H1 (cell line): ENCODE measurements around the gene SMIM31. TPM values are rescaled to one million over a fixed set of nuclear protein-coding genes. Genes with fewer than 3 reads are reported as not detected.

Experiments used
- CTCF ChIA-PET: fragments of 300-600 bp; sonication (Branson Sonifier 250); formaldehyde crosslinking; loops from one replicate; lab custom pipeline; 2021; ENCODE audit not compliant: partially characterized antibody; lab: Charles Lee
- POLR2A ChIA-PET: fragments of 300-600 bp; sonication (Branson Sonifier 250); formaldehyde crosslinking; loops from one replicate; lab custom pipeline; 2021; ENCODE audit warnings: inconsistent platforms; ENCODE audit not compliant: partially characterized antibody; lab: Charles Lee
- DNase-seq, 2 experiments: peaks; one replicate each; pipeline versions ENCODE4 v3.0.0 to v3.0.0-alpha.2; 2010 to 2022; ENCODE audit warnings: low spot score in 2 of 2, low read depth in 1 of 2, mixed read lengths in 1 of 2
- FAIRE-seq: peaks from 2 replicates; lab custom pipeline; 2011; peaks lifted over from hg19 to GRCh38; lab: Jason Lieb, UNC
- H2AFZ ChIP-seq: 2 replicates; pipeline ENCODE4 v1.8.1; 2012; ENCODE audit warnings: low read length, inconsistent platforms
- H2AK5ac ChIP-seq: 2 replicates; pipeline ENCODE4 v1.6.1; 2013; ENCODE audit warnings: low read depth, low read length
- H2BK120ac ChIP-seq: replicated peaks from 2 replicates; pipeline ENCODE3; 2013; ENCODE audit warnings: low read depth, low read length, inconsistent platforms
- H2BK12ac ChIP-seq: 2 replicates; pipeline ENCODE4 v1.6.1; 2013; ENCODE audit warnings: low read depth, low read length
- H2BK15ac ChIP-seq: 2 replicates; pipeline ENCODE4 v1.6.1; 2013; ENCODE audit warnings: low read length
- H2BK20ac ChIP-seq: 2 replicates; pipeline ENCODE4 v1.6.1; 2013; ENCODE audit warnings: low read length
- H2BK5ac ChIP-seq: 2 replicates; pipeline ENCODE4 v1.6.1; 2013; ENCODE audit warnings: low read depth, low read length
- H3K14ac ChIP-seq: 2 replicates; pipeline ENCODE4 v1.6.1; 2013; ENCODE audit warnings: inconsistent platforms; ENCODE audit not compliant: insufficient read length
- H3K18ac ChIP-seq: 2 replicates; pipeline ENCODE4 v1.6.1; 2013; ENCODE audit warnings: low read length; ENCODE audit errors: extremely low read depth
- H3K23ac ChIP-seq: 2 replicates; pipeline ENCODE4 v1.6.1; 2013; ENCODE audit warnings: inconsistent platforms; ENCODE audit not compliant: insufficient read length
- H3K23me2 ChIP-seq: 2 replicates; pipeline ENCODE4 v1.6.1; 2013; ENCODE audit warnings: low read depth, low read length
- H3K27ac ChIP-seq: 2 replicates; pipeline ENCODE4 v1.6.1; 2011; ENCODE audit warnings: low read depth, low read length, inconsistent platforms
- H3K27me3 ChIP-seq, 4 experiments: replicated peaks in 1 of 4; 1 replicate in 1 of 4; 2 replicates in 3 of 4; pipeline versions ENCODE4 v1.6.1 to v1.8.1; 2011 to 2013; ENCODE audit warnings: low read length in 3 of 4, mild to moderate bottlenecking in 3 of 4, inconsistent platforms in 2 of 4, mixed read lengths in 2 of 4, moderate library complexity in 1 of 4; ENCODE audit not compliant: control insufficient read depth in 3 of 4, insufficient read depth in 3 of 4; ENCODE audit errors: extremely low read depth in 1 of 4
- H3K36me3 ChIP-seq, 4 experiments: 2 replicates each; pipeline versions ENCODE4 v1.6.1 to v1.8.1; 2011 to 2013; ENCODE audit warnings: mild to moderate bottlenecking in 4 of 4, low read length in 3 of 4, moderate library complexity in 2 of 4, control low read depth in 1 of 4, inconsistent platforms in 1 of 4; ENCODE audit not compliant: insufficient read depth in 4 of 4, control insufficient read depth in 2 of 4
- H3K4ac ChIP-seq: replicated peaks from 2 replicates; pipeline ENCODE3; 2013; ENCODE audit warnings: low read length, low read depth, mixed read lengths, inconsistent platforms; ENCODE audit not compliant: insufficient read length
- H3K4me1 ChIP-seq, 4 experiments: replicated peaks in 1 of 4; 1 replicate in 1 of 4; 2 replicates in 3 of 4; pipeline versions ENCODE4 v1.6.1 to v1.8.1; 2011 to 2013; ENCODE audit warnings: low read length in 3 of 4, inconsistent platforms in 2 of 4, mixed read lengths in 1 of 4; ENCODE audit not compliant: insufficient read depth in 4 of 4, control insufficient read depth in 3 of 4
- H3K4me2 ChIP-seq, 2 experiments: 2 replicates each; pipeline versions ENCODE4 v1.6.1 to v1.8.1; 2011 to 2013; ENCODE audit warnings: low read depth in 2 of 2, low read length in 2 of 2, control low read depth in 1 of 2, inconsistent platforms in 1 of 2, mild to moderate bottlenecking in 1 of 2; ENCODE audit not compliant: insufficient read depth in 1 of 2
- H3K4me3 ChIP-seq, 4 experiments: fragments of 200-600, 300-600 bp in 1 of 4; sonication (generic), shearing (Covaris generic), sonication (Bioruptor Twin) in 1 of 4; 2 replicates each; pipeline versions ENCODE4 v1.5.1 to v1.8.1; 2011 to 2016; ENCODE audit warnings: low read length in 4 of 4, low read depth in 3 of 4, control low read depth in 2 of 4, inconsistent platforms in 2 of 4, mild to moderate bottlenecking in 2 of 4, mixed read lengths in 1 of 4, moderate library complexity in 1 of 4; ENCODE audit not compliant: insufficient read depth in 2 of 4; ENCODE audit errors: extremely low read depth in 1 of 4
- H3K56ac ChIP-seq: replicated peaks from 2 replicates; pipeline ENCODE3; 2013; ENCODE audit warnings: low read depth, mild to moderate bottlenecking, mixed read lengths, low read length, inconsistent platforms; ENCODE audit not compliant: insufficient read length
- H3K79me1 ChIP-seq: 2 replicates; pipeline ENCODE4 v1.6.1; 2013; ENCODE audit warnings: low read depth, low read length, control low read depth
- H3K79me2 ChIP-seq, 2 experiments: 2 replicates each; pipeline versions ENCODE4 v1.6.1 to v1.8.1; 2012 to 2013; ENCODE audit warnings: low read length in 2 of 2, mild to moderate bottlenecking in 2 of 2, inconsistent platforms in 1 of 2; ENCODE audit not compliant: insufficient read depth in 2 of 2, control insufficient read depth in 1 of 2
- H3K9ac ChIP-seq, 4 experiments: replicated peaks in 1 of 4; 1 replicate in 1 of 4; 2 replicates in 3 of 4; pipeline versions ENCODE4 v1.6.1 to v1.8.1; 2011 to 2013; ENCODE audit warnings: low read depth in 3 of 4, low read length in 3 of 4, control low read depth in 2 of 4, mild to moderate bottlenecking in 2 of 4, moderate library complexity in 2 of 4, inconsistent platforms in 1 of 4; ENCODE audit errors: extremely low read depth in 1 of 4
- H3K9me3 ChIP-seq, 2 experiments: 2 replicates each; pipeline versions ENCODE4 v1.6.1 to v1.8.1; 2012 to 2013; ENCODE audit warnings: mild to moderate bottlenecking in 2 of 2, moderate library complexity in 2 of 2, control low read depth in 1 of 2, inconsistent platforms in 1 of 2, low read depth in 1 of 2, low read length in 1 of 2, mixed read lengths in 1 of 2; ENCODE audit not compliant: insufficient read depth in 2 of 2
- H4K20me1 ChIP-seq, 2 experiments: replicated peaks in 1 of 2; 2 replicates each; pipeline versions ENCODE3 to v1.8.1; 2011 to 2013; ENCODE audit warnings: inconsistent platforms in 2 of 2, low read length in 2 of 2, mild to moderate bottlenecking in 1 of 2; ENCODE audit not compliant: insufficient read depth in 2 of 2, control insufficient read depth in 1 of 2
- H4K5ac ChIP-seq: 2 replicates; pipeline ENCODE4 v1.6.1; 2013; ENCODE audit warnings: low read length, low read depth, mixed read lengths, inconsistent platforms; ENCODE audit not compliant: insufficient read length
- H4K8ac ChIP-seq: 2 replicates; pipeline ENCODE4 v1.8.0; 2013; ENCODE audit warnings: mild to moderate bottlenecking, moderate library complexity, low read length, inconsistent platforms; ENCODE audit not compliant: insufficient read depth; ENCODE audit errors: extremely low read depth
- H4K91ac ChIP-seq: replicated peaks from 2 replicates; pipeline ENCODE3; 2013; ENCODE audit warnings: low read length, mixed read lengths, inconsistent platforms; ENCODE audit not compliant: insufficient read length
- JUND ChIP-seq: IDR thresholded peaks from 2 replicates; pipeline ENCODE4 v1.6.1; 2011; ENCODE audit warnings: mild to moderate bottlenecking, improper control_type of control experiment, low read length
- NANOG ChIP-seq: IDR thresholded peaks from 2 replicates; pipeline ENCODE4 v1.6.1; 2011; ENCODE audit warnings: low read length, low read depth, mild to moderate bottlenecking, inconsistent platforms; ENCODE audit not compliant: insufficient read depth, poor library complexity, severe bottlenecking
- TBP ChIP-seq: IDR thresholded peaks from 2 replicates; pipeline ENCODE4 v1.6.1; 2011; ENCODE audit warnings: low read depth, low read length, improper control_type of control experiment
- WGBS, 2 experiments: shearing (Covaris generic) in 1 of 2; methylation state at CpG; one replicate each; pipeline versions ENCODE4 v1.1.6 to v1.1.7; 2013 to 2015; ENCODE audit warnings: low lambda C conversion rate in 2 of 2, mixed read lengths in 2 of 2, inconsistent platforms in 1 of 2, low coverage in 1 of 2, missing lambda C conversion rate in 1 of 2; ENCODE audit not compliant: insufficient replicate concordance in 2 of 2, insufficient coverage in 1 of 2, insufficient read length in 1 of 2; ENCODE audit errors: extremely low coverage in 1 of 2, missing lambda C conversion rate in 1 of 2; 5-methylcytosine and 5-hydroxymethylcytosine counted together
- polyA plus RNA-seq, 7 experiments: library from polyadenylated mRNA; depleted of rRNA in 3 of 7; stranded (reverse) in 5 of 7; unstranded in 2 of 7; fragments of >200 nt in 5 of 7; fragments of 200-250 nt in 2 of 7; gene quantifications; 1 replicate in 5 of 7; 2 replicates in 1 of 7; 4 replicates in 1 of 7; pipeline versions ENCODE4 v1.2.1 to v1.2.3, GENCODE V29; 2011 to 2013; ENCODE audit warnings: missing spikeins in 2 of 7, mixed read lengths in 2 of 7
- total RNA-seq: library from RNA; stranded (reverse); fragmentation: NEBNext Ultra II Directional; extraction: Animal tissue kit (Norgen Biotek cat#: 25700); gene quantifications from 2 replicates; pipeline ENCODE4 v1.2.1, GENCODE V29; 2021

Gene SMIM31
- total and polyA plus RNA-seq, 2 of the 8 experiments (the other 6 are each of a cell fraction or from before 2014, with no cell fraction given) = not detected

- Histone ChIP-seq H2BK5ac (no peak overlapping the region), H2BK15ac (no peak overlapping the region), H3K18ac (no peak overlapping the region), H2AFZ (no peak overlapping the region), H3K23ac (no peak overlapping the region), H3K4ac (no peak overlapping the region), H2BK120ac (no peak overlapping the region), H2AK5ac (no peak overlapping the region), H4K8ac (no peak overlapping the region), H3K56ac (no peak overlapping the region), H3K9me3 (peaks cover 4 to 5% of the 10 kb centered on the region in 2 experiments; a peak in 1 of 4 replicates), H2BK20ac (no peak overlapping the region), H3K4me3 (no peak overlapping the region), H4K5ac (no peak overlapping the region), H3K23me2 (no peaks in the 10 kb centered on the region), H3K9ac (no peak overlapping the region), H4K20me1 (no peaks in the 10 kb centered on the region), H3K36me3 (no peaks in the 10 kb centered on the region), H3K27me3 (no peaks in the 10 kb centered on the region), H3K79me2 (no peaks in the 10 kb centered on the region), H3K4me2 (no peak overlapping the region), H3K14ac (no peak overlapping the region), H2BK12ac (no peak overlapping the region), H3K79me1 (no peaks in the 10 kb centered on the region), H3K27ac (no peak overlapping the region), H4K91ac (no peak overlapping the region), H3K4me1 (no peaks in the 10 kb centered on the region)
- CTCF ChIA-PET = no interaction called here
- DNase-seq (no peak), FAIRE-seq (no peak)
- TF ChIP-seq TBP = no peak
- TF ChIP-seq JUND = no peak
- TF ChIP-seq NANOG = no peak
- POLR2A ChIA-PET = interaction anchor here (0.5 kb wide), 1 partner anchor 203 kb away, joined by 3 read pairs; no protein-coding TSS in a partner anchor
- WGBS, 2 experiments = 83% methylated on average over 1 of the region's 1 CpG; no CpG with 5 or more reads in 1 of the 2 experiments
These were observed 1.5 kb downstream of the SMIM31 start for GRCh38 chr4:164755432-164755831.
